ENCODE measurements around the gene TMEM18. TPM values are rescaled to one million over a fixed set of nuclear protein-coding genes. Genes with fewer than 3 reads are reported as not detected.

TMEM18 gene
- total RNA-seq, 1 experiment from 2014 or later: 49.6 TPM

DNA sequence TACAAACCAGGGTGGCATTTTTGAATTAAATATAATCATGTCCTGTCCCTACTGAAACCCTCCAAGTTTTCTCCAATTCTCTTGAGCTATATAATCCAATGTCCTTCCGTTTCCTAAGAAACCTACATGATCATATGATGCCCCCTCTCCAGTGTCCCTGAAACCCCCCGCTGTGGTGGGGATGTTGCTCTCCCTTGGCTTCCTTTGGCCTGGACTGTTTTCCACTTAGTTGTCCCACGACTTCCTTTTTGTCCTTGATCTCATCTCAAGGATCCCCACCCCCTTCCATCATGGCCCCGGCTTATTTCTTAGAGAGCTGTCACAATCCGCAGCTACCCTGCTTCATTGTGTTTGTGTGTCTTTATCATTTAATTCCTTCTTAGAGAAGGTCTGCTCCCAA is 43.8 kb downstream of the TMEM18 start:
- intact Hi-C loops (cut with micrococcal nuclease; ENCODE audit: unreplicated experiment): no loop called here
- TF ChIP-seq, protein P1, sequence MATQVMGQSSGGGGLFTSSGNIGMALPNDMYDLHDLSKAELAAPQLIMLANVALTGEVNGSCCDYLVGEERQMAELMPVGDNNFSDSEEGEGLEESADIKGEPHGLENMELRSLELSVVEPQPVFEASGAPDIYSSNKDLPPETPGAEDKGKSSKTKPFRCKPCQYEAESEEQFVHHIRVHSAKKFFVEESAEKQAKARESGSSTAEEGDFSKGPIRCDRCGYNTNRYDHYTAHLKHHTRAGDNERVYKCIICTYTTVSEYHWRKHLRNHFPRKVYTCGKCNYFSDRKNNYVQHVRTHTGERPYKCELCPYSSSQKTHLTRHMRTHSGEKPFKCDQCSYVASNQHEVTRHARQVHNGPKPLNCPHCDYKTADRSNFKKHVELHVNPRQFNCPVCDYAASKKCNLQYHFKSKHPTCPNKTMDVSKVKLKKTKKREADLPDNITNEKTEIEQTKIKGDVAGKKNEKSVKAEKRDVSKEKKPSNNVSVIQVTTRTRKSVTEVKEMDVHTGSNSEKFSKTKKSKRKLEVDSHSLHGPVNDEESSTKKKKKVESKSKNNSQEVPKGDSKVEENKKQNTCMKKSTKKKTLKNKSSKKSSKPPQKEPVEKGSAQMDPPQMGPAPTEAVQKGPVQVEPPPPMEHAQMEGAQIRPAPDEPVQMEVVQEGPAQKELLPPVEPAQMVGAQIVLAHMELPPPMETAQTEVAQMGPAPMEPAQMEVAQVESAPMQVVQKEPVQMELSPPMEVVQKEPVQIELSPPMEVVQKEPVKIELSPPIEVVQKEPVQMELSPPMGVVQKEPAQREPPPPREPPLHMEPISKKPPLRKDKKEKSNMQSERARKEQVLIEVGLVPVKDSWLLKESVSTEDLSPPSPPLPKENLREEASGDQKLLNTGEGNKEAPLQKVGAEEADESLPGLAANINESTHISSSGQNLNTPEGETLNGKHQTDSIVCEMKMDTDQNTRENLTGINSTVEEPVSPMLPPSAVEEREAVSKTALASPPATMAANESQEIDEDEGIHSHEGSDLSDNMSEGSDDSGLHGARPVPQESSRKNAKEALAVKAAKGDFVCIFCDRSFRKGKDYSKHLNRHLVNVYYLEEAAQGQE (IDR thresholded peaks at IDR 0.05; ENCODE audit: insufficient read depth in 1 of 2, low read depth in 2 of 2, low read length in 1 of 2): no peak
- TF ChIP-seq SIN3A (IDR thresholded peaks at IDR 0.05; ENCODE audit: borderline replicate concordance, insufficient read depth, low read depth, low read length) (no peak), POLR2AphosphoS5 (IDR thresholded peaks at IDR 0.05; ENCODE audit: low read depth, low read length) (no peak), TCF7L2 (IDR thresholded peaks at IDR 0.05; ENCODE audit: low read depth, low read length) (no peak)
- TF ChIP-seq, protein P2, sequence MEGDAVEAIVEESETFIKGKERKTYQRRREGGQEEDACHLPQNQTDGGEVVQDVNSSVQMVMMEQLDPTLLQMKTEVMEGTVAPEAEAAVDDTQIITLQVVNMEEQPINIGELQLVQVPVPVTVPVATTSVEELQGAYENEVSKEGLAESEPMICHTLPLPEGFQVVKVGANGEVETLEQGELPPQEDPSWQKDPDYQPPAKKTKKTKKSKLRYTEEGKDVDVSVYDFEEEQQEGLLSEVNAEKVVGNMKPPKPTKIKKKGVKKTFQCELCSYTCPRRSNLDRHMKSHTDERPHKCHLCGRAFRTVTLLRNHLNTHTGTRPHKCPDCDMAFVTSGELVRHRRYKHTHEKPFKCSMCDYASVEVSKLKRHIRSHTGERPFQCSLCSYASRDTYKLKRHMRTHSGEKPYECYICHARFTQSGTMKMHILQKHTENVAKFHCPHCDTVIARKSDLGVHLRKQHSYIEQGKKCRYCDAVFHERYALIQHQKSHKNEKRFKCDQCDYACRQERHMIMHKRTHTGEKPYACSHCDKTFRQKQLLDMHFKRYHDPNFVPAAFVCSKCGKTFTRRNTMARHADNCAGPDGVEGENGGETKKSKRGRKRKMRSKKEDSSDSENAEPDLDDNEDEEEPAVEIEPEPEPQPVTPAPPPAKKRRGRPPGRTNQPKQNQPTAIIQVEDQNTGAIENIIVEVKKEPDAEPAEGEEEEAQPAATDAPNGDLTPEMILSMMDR (IDR thresholded peaks at IDR 0.05): no peak

GRCh38 chr2:632471-632870 is 44.7 kb downstream of the TMEM18 start:
- Histone ChIP-seq H3K27ac (ENCODE audit: low read length) (no peak overlapping the region), H3K9me3 (ENCODE audit: control insufficient read depth, insufficient read depth, low read depth, low read length) (no peaks in the 10 kb centered on the region), H3K27me3 (ENCODE audit: control insufficient read depth, insufficient read depth, low read length) (peaks cover 2% of the 10 kb centered on the region; the same call in 1 of the 2 replicates), H3K4me3 (ENCODE audit: low read depth in 2 of 2, low read length in 2 of 2) (no peak overlapping the region), H3K4me1 (ENCODE audit: control insufficient read depth, insufficient read depth, low read length) (peaks cover 3% of the 10 kb centered on the region; the same call in 1 of the 2 replicates), H3K36me3 (ENCODE audit: control insufficient read depth, insufficient read depth, low read length) (no peaks in the 10 kb centered on the region)
- CTCF ChIA-PET: no interaction called here
- in situ Hi-C loops (cut with HindIII; ENCODE audit: low pct_unique_long_range_greater_than_20kb, low sequenced_read_pairs) (no loop called here), intact Hi-C loops (cut with micrococcal nuclease; ENCODE audit: unreplicated experiment) (no loop called here)
- BruUV-seq (replicated peaks): no TSS peak
- TF ChIP-seq, protein P2 (IDR thresholded peaks at IDR 0.05): no peak
- TF ChIP-seq, protein P1 (IDR thresholded peaks at IDR 0.05; ENCODE audit: insufficient read depth in 1 of 2, low read depth in 2 of 2, low read length in 1 of 2): no peak
- TF ChIP-seq POLR2AphosphoS5 (IDR thresholded peaks at IDR 0.05; ENCODE audit: low read depth, low read length) (no peak), TCF7L2 (IDR thresholded peaks at IDR 0.05; ENCODE audit: low read depth, low read length) (no peak), SIN3A (IDR thresholded peaks at IDR 0.05; ENCODE audit: borderline replicate concordance, insufficient read depth, low read depth, low read length) (no peak)
- ATAC-seq: no peak
- no peak for DNase-seq (ENCODE audit: low read depth, low spot score)
- POLR2A ChIA-PET: no interaction called here

More for the DNA sequence above, 43.8 kb downstream of the TMEM18 start:
- ATAC-seq (no peak), DNase-seq (ENCODE audit: low read depth, low spot score) (no peak)
- ChIA-PET CTCF (no interaction called here), POLR2A (interaction anchor here (0.6 kb wide), 1 partner anchor 344 kb away, joined by 3 read pairs; no protein-coding TSS in a partner anchor)
- Histone ChIP-seq H3K4me3 (ENCODE audit: low read depth in 2 of 2, low read length in 2 of 2) (no peak overlapping the region), H3K27me3 (ENCODE audit: control insufficient read depth, insufficient read depth, low read length) (peaks cover 2% of the 10 kb centered on the region; the same call in 1 of the 2 replicates), H3K36me3 (ENCODE audit: control insufficient read depth, insufficient read depth, low read length) (no peaks in the 10 kb centered on the region), H3K9me3 (ENCODE audit: control insufficient read depth, insufficient read depth, low read depth, low read length) (no peaks in the 10 kb centered on the region), H3K4me1 (ENCODE audit: control insufficient read depth, insufficient read depth, low read length) (peaks cover 3% of the 10 kb centered on the region; the same call in 1 of the 2 replicates), H3K27ac (ENCODE audit: low read length) (no peak overlapping the region)
- in situ Hi-C loops (cut with HindIII; ENCODE audit: low pct_unique_long_range_greater_than_20kb, low sequenced_read_pairs): no loop called here
- BruUV-seq (replicated peaks): no TSS peak
